ENCODE measurements around the gene ASPDH. TPM values are rescaled to one million over a fixed set of nuclear protein-coding genes. Genes with fewer than 3 reads are reported as not detected.
"Not testable (repeated sequence)": the region's sequence is repeated elsewhere in the genome, so short reads cannot be mapped to it uniquely, and the experiment has no call there.

ASPDH gene
- total RNA-seq, 1 donor from 2014 or later = not detected

GRCh38 chr19:50478901-50479715 is 34.6 kb downstream of the ASPDH start:
- DNase-seq (ENCODE audit: low read depth in 2 of 2) = peak; percentile 21 to 52

GRCh38 chr19:50477751-50478515 is 35.8 kb downstream of the ASPDH start:
- no peak for DNase-seq (ENCODE audit: low read depth in 2 of 2)

GRCh38 chr19:50476907-50477238 is 36.8 kb downstream of the ASPDH start:
- DNase-seq (ENCODE audit: low read depth in 2 of 2) = no peak

GRCh38 chr19:50476224-50476906 is 37.3 kb downstream of the ASPDH start, which contains the start of the genes EMC10 and GARIN5A:
TSS of gene EMC10 (plus strand) at chr19:50476507. CDS start at chr19:50476545, 38 bp downstream.
TSS of gene GARIN5A (minus strand) at chr19:50476848. CDS start at chr19:50476388, 460 bp downstream.
- peak; percentile 88 to 95 for DNase-seq (ENCODE audit: low read depth in 2 of 2)

- no peak for DNase-seq (ENCODE audit: low read depth in 2 of 2)
Measured at GRCh38 chr19:50475736-50476223, 37.9 kb downstream of the ASPDH start.

- no peak for DNase-seq (ENCODE audit: low read depth in 2 of 2)
Measured at GRCh38 chr19:50475101-50475568, 38.6 kb downstream of the ASPDH start.

- DNase-seq (ENCODE audit: low read depth in 2 of 2) = not testable (repeated sequence)
Measured at GRCh38 chr19:50473336-50473735, 40.4 kb downstream of the ASPDH start.

GRCh38 chr19:50468818-50469217 is 44.9 kb downstream of the ASPDH start:
- no peak for DNase-seq (ENCODE audit: low read depth in 2 of 2)

GRCh38 chr19:50467566-50467965 is 46.1 kb downstream of the ASPDH start:
- DNase-seq (ENCODE audit: low read depth in 2 of 2) = no peak

GRCh38 chr19:50466706-50467039 is 47.0 kb downstream of the ASPDH start:
- DNase-seq (ENCODE audit: low read depth in 2 of 2) = no peak

GRCh38 chr19:50465986-50466705 is 47.6 kb downstream of the ASPDH start:
- peak; percentile 7 to 17 for DNase-seq (ENCODE audit: low read depth in 2 of 2)

GRCh38 chr19:50465000-50465399 is 48.7 kb downstream of the ASPDH start:
- no peak for DNase-seq (ENCODE audit: low read depth in 2 of 2)

- no peak for DNase-seq (ENCODE audit: low read depth in 2 of 2)
Measured at GRCh38 chr19:50464348-50464747, 49.4 kb downstream of the ASPDH start.

GRCh38 chr19:50462970-50463369 is 50.7 kb downstream of the ASPDH start:
- no peak for DNase-seq (ENCODE audit: low read depth in 2 of 2)

Other genes with a start within 250 kb of the ASPDH start
- gene KCNC3, start 184.5 kb downstream of the ASPDH start, total RNA-seq = 0.13 and 0.76 TPM in 2 replicates
- under 0.01 TPM in 2 replicates for gene NAPSA, start 148.3 kb downstream of the ASPDH start, total RNA-seq
- gene NR1H2, start 137.5 kb downstream of the ASPDH start, total RNA-seq = 37.7 and 82.6 TPM in 2 replicates
- gene POLD1, start 129.6 kb downstream of the ASPDH start, total RNA-seq = 38.8 and 56.6 TPM in 2 replicates
- not detected in 2 replicates for gene SPIB, start 95.0 kb downstream of the ASPDH start, total RNA-seq
- under 0.01 TPM in 1 of 2 replicates, not detected in the other for gene MYBPC2, start 81.0 kb downstream of the ASPDH start, total RNA-seq
- gene EMC10, start 37.4 kb downstream of the ASPDH start, total RNA-seq = 54.0 and 82.9 TPM in 2 replicates
- 0.13 and 0.25 TPM in 2 replicates for gene GARIN5A, start 37.1 kb downstream of the ASPDH start, total RNA-seq
- gene JOSD2, start 2.7 kb downstream of the ASPDH start, total RNA-seq = 18.9 and 27.4 TPM in 2 replicates
- 0.13 TPM in 1 of 2 replicates, not detected in the other for gene LRRC4B, start 54.5 kb upstream of the ASPDH start, total RNA-seq
- under 0.01 TPM in 1 of 2 replicates, not detected in the other for gene SYT3, start 126.0 kb upstream of the ASPDH start, total RNA-seq
- gene C19orf81, start 135.5 kb upstream of the ASPDH start, total RNA-seq = 0.89 TPM in 1 of 2 replicates, not detected in the other
- gene SHANK1, start 205.9 kb upstream of the ASPDH start, total RNA-seq = under 0.01 and 0.13 TPM in 2 replicates
- 1.3 and 2.1 TPM in 2 replicates for gene CLEC11A, start 209.5 kb upstream of the ASPDH start, total RNA-seq

All from dermis microvascular lymphatic vessel endothelial cell (primary cell).